Sciatic nerve (tissue), 2 donors: Measurements from ENCODE around the gene SMG5. TPM values are rescaled to one million over a fixed set of nuclear protein-coding genes. Genes with fewer than 3 reads are reported as not detected.
A peak's percentile ranks its signal among the peaks of the same experiment; 100 is the strongest.

Source experiments
- ATAC-seq: fragments of 200-7000 bp; cut with Tn5 transposase; one replicate; pipeline ENCODE4 v1.9.1; 2020; ENCODE audit warnings: mild to moderate bottlenecking, moderate library complexity
- DNase-seq: peaks from one replicate; pipeline ENCODE4 v3.0.0-alpha.2; 2020; ENCODE audit warnings: low spot score
- intact Hi-C: fragments of 100-400 bp; cut with DNase I; formaldehyde crosslinking; loops from one replicate; pipeline ENCODE4 v1.14.2; 2022
- total RNA-seq: library from RNA; stranded (reverse); fragmentation: NEBNext Ultra II Directional; extraction: Animal tissue kit (Norgen Biotek cat#: 25700); gene quantifications from one replicate; pipeline ENCODE4 v1.2.1, GENCODE V29; 2021
- donor health status: DM: no; HTN: no; CAD: no.
- donor health status: DM: no; HTN: no; CAD: no.

Gene SMG5
- total RNA-seq, 1 donor from 2014 or later, result 64.0 TPM

DNA sequence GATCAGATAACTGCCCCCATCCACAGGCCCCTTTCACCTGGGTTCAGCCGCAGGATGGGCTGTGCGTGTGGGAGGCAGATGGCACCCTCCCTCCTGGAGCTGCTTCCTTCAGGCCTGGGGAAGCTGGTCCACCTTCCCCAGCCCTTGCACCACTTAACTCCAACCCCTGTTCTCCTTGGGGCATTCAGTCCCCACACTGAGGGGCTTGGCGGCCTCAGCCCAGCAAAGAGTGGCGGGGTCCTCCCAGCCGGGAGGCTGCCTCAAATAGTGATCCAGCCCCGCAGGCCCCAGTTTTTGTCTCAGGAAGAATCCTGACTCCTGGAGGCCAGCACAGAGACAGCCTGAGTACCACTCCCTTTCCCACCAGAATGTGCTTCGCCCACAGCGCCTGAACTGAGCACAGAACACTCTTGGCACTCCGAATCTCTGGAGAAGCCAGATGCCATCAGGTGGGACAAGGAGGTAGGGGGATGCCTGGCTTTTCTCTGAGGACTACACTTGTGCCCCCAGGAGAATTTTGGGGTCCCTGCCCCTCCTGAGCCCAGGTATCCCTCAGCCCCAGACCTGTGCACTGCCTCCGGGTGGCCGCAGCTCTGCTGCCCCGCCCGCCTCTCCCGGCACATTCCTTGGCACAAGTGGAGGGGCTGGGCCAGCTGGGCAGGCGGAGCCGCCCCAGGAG is 35.7 kb downstream of the SMG5 start:
- ATAC-seq, result peak; percentile 83
- intact Hi-C loops, result no loop called here
- DNase-seq, result peak; percentile 77

- no peak for DNase-seq
- intact Hi-C loops, result no loop called here
- ATAC-seq, result no peak
Observed at GRCh38 chr1:156246241-156246780, 36.3 kb downstream of the SMG5 start.

- intact Hi-C loops, result no loop called here
- ATAC-seq, result no peak
Observed at GRCh38 chr1:156245451-156246232, 37.0 kb downstream of the SMG5 start.

DNA sequence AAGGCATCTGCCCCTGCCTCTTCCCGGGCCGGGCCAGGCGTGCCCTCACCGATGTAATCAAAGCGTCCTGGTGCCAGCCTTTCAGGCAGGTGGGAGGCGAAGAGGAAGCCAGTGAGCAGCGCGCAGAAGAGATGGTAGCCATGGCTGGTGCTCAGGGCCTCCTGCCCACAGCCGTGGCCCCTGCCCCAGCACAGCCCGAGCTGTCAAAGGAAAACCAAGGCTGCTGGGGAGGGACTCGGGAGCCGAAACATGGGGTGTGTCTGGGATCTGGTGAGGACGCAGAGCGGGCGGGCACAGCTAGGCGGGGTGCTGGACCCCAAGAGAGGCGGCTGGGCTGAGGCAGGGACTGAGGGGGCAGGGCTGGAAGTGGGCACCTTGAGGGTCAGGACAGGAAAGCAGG is 37.9 kb downstream of the SMG5 start:
- no peak for ATAC-seq
- intact Hi-C loops, result no loop called here
- no peak for DNase-seq

More at GRCh38 chr1:156245451-156246232, 37.0 kb downstream of the SMG5 start:
- no peak for DNase-seq

DNA sequence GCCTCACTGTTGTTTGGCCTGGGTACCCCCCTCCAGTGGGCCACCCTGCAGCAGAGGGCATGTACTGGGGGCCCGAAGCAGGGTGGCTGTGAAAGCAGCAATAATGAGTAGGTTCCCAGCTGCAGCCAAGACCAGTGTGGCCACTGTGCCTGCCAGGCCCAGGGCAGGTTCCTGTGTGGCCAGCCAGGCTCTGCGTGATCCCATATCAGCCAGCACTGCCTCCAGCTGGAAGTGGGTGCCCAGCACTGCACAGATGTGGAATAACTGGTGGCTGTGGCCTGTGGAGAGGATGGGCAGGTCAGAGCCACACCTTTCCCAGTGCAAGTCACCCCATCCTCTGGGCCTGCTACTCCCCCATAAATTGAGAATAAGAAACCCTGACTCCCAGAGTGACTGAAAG is 38.5 kb downstream of the SMG5 start:
- ATAC-seq (no peak), DNase-seq (no peak)
- intact Hi-C loops, result no loop called here

DNA sequence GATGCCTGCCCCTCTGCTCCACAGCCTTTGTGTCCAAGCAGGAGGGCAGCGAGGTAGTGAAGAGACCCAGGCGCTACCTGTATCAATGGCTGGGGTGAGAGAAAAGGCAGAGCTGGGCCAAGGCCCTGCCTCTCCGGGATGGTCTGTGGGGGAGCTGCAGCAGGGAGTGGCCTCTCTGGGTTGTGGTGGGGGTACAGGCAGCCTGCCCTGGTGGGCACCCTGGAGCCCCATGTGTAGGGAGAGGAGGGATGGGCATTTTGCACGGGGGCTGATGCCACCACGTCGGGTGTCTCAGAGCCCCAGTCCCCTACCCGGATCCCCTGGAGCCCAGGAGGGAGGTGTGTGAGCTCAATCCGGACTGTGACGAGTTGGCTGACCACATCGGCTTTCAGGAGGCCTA is 39.9 kb downstream of the SMG5 start:
- no peak for DNase-seq
- ATAC-seq, result no peak
- intact Hi-C loops, result no loop called here

GRCh38 chr1:156241926-156242325 is 40.7 kb downstream of the SMG5 start, which contains the start of gene BGLAP:
TSS of gene BGLAP (plus strand) at chr1:156242184. CDS start at chr1:156242232, 48 bp downstream.
- intact Hi-C loops, result no loop called here
- no peak for ATAC-seq
- DNase-seq, result no peak

DNA sequence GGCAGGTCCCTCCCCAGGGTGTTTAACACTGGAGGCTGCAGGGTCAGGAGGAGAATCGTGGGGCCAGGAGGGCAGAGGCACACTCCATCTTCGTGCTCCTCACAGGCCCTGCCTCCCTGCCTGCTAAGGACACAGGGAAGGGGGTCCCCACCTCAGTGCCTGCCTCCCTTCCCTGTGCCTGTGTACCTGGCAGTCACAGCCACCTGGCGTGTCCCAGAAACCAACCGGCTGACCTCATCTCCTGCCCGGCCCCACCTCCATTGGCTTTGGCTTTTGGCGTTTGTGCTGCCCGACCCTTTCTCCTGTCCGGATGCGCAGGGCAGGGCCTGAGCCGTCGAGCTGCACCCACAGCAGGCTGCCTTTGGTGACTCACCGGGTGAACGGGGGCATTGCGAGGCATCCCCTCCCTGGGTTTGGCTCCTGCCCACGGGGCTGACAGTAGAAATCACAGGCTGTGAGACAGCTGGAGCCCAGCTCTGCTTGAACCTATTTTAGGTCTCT is 41.3 kb downstream of the SMG5 start:
- intact Hi-C loops, result no loop called here
- ATAC-seq (no peak), DNase-seq (no peak)

DNA sequence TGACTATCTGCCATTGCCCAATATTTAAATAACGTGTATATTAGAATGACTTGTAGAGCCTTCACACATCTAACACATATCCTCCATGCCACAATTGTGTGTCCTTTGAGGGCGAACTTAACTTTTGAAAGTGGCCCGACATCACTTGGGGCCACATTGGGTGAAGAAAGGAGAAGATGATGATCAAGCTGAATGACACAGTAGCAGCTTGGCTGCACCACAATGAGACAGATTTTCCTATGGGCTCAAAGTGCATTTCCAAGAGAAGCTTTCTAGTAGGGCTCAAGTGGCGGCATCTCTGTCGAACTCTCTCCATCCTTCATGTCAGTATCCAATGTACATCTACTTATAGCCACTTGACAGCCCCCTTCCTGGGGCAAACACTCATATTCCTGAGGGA is 44.4 kb downstream of the SMG5 start:
- ATAC-seq (no peak), DNase-seq (no peak)
- intact Hi-C loops, result no loop called here

DNA sequence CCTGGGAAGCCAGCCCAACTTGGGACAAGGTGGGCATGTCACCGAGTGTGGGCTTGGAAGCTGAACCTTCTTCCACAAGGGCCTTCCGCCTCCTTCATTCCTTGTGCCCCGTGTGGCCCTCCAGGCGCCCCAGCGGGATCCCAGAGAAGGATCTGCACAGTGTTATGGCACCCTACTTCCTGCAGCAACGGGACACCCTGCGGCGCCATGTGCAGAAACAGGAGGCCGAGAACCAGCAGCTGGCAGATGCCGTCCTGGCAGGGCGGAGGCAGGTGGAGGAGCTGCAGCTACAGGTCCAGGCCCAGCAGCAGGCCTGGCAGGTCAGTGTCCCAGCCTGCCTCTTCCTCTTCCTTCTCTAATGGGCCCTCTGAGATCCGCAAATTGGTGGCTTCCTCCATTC is 46.5 kb downstream of the SMG5 start:
- no peak for ATAC-seq
- DNase-seq, result no peak
- intact Hi-C loops, result no loop called here

- no peak for ATAC-seq
- intact Hi-C loops, result no loop called here
Observed at GRCh38 chr1:156233426-156234127, 49.0 kb downstream of the SMG5 start.

GRCh38 chr1:156232201-156232894 is 50.3 kb downstream of the SMG5 start:
- intact Hi-C loops, result no loop called here
- ATAC-seq (no peak), DNase-seq (no peak)

More at GRCh38 chr1:156233426-156234127, 49.0 kb downstream of the SMG5 start:
- DNase-seq, result no peak

GRCh38 chr1:156230473-156230837 is 52.2 kb downstream of the SMG5 start:
- peak; percentile 19 for ATAC-seq
- intact Hi-C loops, result no loop called here
- DNase-seq, result no peak

- ATAC-seq (no peak), DNase-seq (no peak)
- intact Hi-C loops, result loop anchor here (2.0 kb wide), 1 partner anchor 83 kb away; no protein-coding TSS in a partner anchor
Observed at GRCh38 chr1:156229809-156230472, 52.7 kb downstream of the SMG5 start.

DNA sequence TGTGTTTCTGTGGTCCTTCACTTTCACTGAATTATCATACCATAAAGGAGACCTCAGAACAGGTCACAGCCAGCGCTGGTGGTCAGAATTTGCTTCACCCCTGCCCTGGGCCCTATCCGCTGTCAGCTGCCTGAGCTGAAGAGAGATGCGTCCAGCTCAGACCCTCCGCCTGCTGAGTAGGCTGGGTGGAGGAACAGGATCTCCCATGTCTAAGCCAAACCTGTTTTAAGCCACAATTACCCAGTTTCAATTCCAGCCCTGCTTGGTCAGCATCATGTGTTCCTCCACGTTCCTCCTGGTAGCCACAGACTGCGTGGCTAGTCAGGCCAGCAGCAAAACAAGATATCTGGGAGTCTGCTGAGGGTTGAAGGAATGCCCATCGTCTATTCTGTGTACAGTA is 54.1 kb downstream of the SMG5 start:
- DNase-seq (no peak), ATAC-seq (no peak)
- intact Hi-C loops, result loop anchor here (2.0 kb wide), 1 partner anchor 82 kb away; no protein-coding TSS in a partner anchor

DNA sequence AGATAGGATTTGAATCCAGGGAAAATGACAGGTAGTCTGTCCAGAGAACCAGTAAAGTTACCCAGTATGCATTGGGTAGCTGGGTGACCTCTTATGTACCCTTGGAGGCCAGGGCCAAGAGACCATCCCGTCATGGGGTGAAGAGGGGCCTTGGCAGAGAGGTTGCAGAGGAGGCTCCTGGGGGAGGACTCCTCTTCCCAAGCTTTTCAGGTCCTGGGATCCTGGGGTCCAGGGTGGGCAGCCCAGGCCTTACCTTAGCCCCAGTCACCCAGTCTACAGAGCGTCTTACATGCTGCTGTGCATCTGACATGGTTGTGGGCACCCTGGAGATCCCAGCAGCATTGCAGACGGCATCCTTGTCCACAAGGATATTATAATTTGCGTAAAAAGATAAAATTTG is 55.8 kb downstream of the SMG5 start:
- DNase-seq, result no peak
- intact Hi-C loops, result no loop called here
- ATAC-seq, result no peak

- intact Hi-C loops, result no loop called here
- no peak for DNase-seq
Observed at GRCh38 chr1:156226116-156226538, 56.5 kb downstream of the SMG5 start.

DNA sequence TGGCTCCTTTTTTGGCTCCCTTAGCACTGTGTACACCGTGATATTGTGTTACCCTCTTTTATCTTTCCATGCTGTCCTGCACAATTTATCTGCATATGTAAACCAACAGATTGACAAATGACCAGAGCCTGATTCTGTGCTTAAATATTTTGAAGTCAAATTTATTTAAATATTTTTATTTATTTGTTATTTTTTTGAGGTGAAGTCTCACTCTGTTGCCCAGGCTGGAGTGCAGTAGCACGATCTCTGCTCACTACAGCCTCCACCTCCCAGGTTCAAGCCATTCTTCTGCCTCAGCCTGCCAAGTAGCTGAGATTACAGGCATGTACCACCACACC is 57.0 kb downstream of the SMG5 start:
- DNase-seq (no peak), ATAC-seq (no peak)
- intact Hi-C loops, result no loop called here

More at GRCh38 chr1:156226116-156226538, 56.5 kb downstream of the SMG5 start:
- no peak for ATAC-seq
